ENCODE results near the gene MACROD1. TPM values are rescaled to one million over a fixed set of nuclear protein-coding genes. Genes with fewer than 3 reads are reported as not detected.

Gene MACROD1
- total RNA-seq, 1 experiment from 2014 or later = 36.9 TPM

GRCh38 chr11:64003807-64004589, 161.9 kb downstream of the MACROD1 start:
- DNase-seq (ENCODE audit: low spot score) (no peak), ATAC-seq (no peak)
- Mint-ChIP-seq H3K4me1 (peaks cover 18% of the 10 kb centered on the region), H3K27ac (no peak overlapping the region), H3K27me3 (ENCODE audit: low read depth) (peaks cover 80% of the 10 kb centered on the region), H3K4me3 (no peak overlapping the region), H3K36me3 (no peaks in the 10 kb centered on the region), H3K9me3 (no peaks in the 10 kb centered on the region)
- TF ChIP-seq E2F1 (CRISPR knock-in tag; IDR thresholded peaks at IDR 0.05) = no peak
- no peak for TF ChIP-seq PRRX2 (CRISPR knock-in tag; IDR thresholded peaks at IDR 0.05)
- TF ChIP-seq ELF4 (CRISPR knock-in tag; IDR thresholded peaks at IDR 0.05; ENCODE audit: low read depth) = no peak
- no peak for TF ChIP-seq OVOL2 (CRISPR knock-in tag; IDR thresholded peaks at IDR 0.05; ENCODE audit: borderline replicate concordance)
- TF ChIP-seq ZNF416 (CRISPR knock-in tag; IDR thresholded peaks at IDR 0.05) = no peak
- TF ChIP-seq KAT7 (CRISPR knock-in tag; IDR thresholded peaks at IDR 0.05; ENCODE audit: borderline replicate concordance) = no peak
- TF ChIP-seq RELA (CRISPR knock-in tag; IDR thresholded peaks at IDR 0.05; ENCODE audit: borderline replicate concordance) = no peak
- TF ChIP-seq ATF6 (CRISPR knock-in tag; IDR thresholded peaks at IDR 0.05) = no peak
- TF ChIP-seq ZNF396 (CRISPR knock-in tag; IDR thresholded peaks at IDR 0.05; ENCODE audit: borderline replicate concordance) = no peak
- no peak for TF ChIP-seq NFATC4 (CRISPR knock-in tag; IDR thresholded peaks at IDR 0.05)
- no peak for TF ChIP-seq USF2 (CRISPR knock-in tag; IDR thresholded peaks at IDR 0.05)
- ChIA-PET CTCF (interaction anchor here (1.4 kb wide), 1 partner anchor 37 kb away, joined by 4 read pairs; no protein-coding TSS in a partner anchor), POLR2A (no interaction called here)

GRCh38 chr11:64001484-64002420, 164.2 kb downstream of the MACROD1 start:
- Mint-ChIP-seq H3K4me1 (peaks cover 14% of the 10 kb centered on the region), H3K36me3 (peaks cover 6% of the 10 kb centered on the region), H3K9me3 (no peaks in the 10 kb centered on the region), H3K27ac (no peak overlapping the region; the same call in 1 of the 2 replicates), H3K27me3 (ENCODE audit: low read depth) (peaks cover 58% of the 10 kb centered on the region), H3K4me3 (peak overlapping the region; percentile 40; the same call in 1 of the 2 replicates)
- ChIA-PET CTCF (interaction anchor here (0.6 to 5.4 kb wide), 33 partner anchors 14 to 330 kb away, joined by 3 to 75 read pairs (median 6); partner anchors contain the start of genes FERMT3, FLRT1, MACROD1 and NAA40), POLR2A (interaction anchor here (0.6 to 1.8 kb wide), 3 partner anchors 27 to 1636 kb away, joined by 3 to 8 read pairs (median 7); partner anchors contain the start of gene SIPA1)
- ATAC-seq = no peak
- no peak for DNase-seq (ENCODE audit: low spot score)
- TF ChIP-seq AFF4 (CRISPR knock-in tag; IDR thresholded peaks at IDR 0.05; ENCODE audit: borderline replicate concordance) (no peak), USF1 (CRISPR knock-in tag; IDR thresholded peaks at IDR 0.05) (no peak), NR2C2 (CRISPR knock-in tag; IDR thresholded peaks at IDR 0.05) (no peak), ERG (CRISPR knock-in tag; IDR thresholded peaks at IDR 0.05) (no peak), USF2 (CRISPR knock-in tag; IDR thresholded peaks at IDR 0.05) (no peak), GABPB1 (CRISPR knock-in tag; IDR thresholded peaks at IDR 0.05) (no peak), HMGXB4 (CRISPR knock-in tag; IDR thresholded peaks at IDR 0.05) (no peak), ESRRA (CRISPR knock-in tag; IDR thresholded peaks at IDR 0.05; ENCODE audit: borderline replicate concordance) (no peak)

Data from WTC11 (cell line).